ENCODE results near the gene INHA.

INHA gene

DNA sequence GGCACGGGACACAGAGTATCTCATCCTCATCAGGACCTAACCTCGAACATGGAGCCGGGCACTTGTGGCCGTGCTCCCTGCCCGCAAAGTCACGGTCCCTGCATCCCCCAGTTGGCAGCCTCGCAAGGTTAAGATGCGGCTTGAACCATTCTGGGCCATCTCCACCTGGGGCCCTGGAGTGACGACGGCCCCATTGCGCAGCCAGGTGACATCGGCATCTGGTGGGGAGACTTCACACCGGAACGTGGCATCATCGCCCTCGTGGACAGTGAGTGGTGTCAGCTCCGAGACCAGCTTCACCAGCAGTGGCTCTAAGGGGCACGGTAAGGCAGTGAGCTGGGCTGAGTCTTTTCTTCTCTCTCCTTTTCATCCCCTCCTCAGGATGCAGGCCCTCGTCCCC lies 15.7 kb upstream of the INHA start:
- no peak overlapping the region for H3K27ac ChIP-seq
- TF ChIP-seq, protein P1, sequence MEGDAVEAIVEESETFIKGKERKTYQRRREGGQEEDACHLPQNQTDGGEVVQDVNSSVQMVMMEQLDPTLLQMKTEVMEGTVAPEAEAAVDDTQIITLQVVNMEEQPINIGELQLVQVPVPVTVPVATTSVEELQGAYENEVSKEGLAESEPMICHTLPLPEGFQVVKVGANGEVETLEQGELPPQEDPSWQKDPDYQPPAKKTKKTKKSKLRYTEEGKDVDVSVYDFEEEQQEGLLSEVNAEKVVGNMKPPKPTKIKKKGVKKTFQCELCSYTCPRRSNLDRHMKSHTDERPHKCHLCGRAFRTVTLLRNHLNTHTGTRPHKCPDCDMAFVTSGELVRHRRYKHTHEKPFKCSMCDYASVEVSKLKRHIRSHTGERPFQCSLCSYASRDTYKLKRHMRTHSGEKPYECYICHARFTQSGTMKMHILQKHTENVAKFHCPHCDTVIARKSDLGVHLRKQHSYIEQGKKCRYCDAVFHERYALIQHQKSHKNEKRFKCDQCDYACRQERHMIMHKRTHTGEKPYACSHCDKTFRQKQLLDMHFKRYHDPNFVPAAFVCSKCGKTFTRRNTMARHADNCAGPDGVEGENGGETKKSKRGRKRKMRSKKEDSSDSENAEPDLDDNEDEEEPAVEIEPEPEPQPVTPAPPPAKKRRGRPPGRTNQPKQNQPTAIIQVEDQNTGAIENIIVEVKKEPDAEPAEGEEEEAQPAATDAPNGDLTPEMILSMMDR (IDR thresholded peaks at IDR 0.05): no peak
- peaks cover 3% of the 10 kb centered on the region for H3K4me1 ChIP-seq
- no peaks in the 10 kb centered on the region for H3K79me2 ChIP-seq
- no peak overlapping the region for H2AFZ ChIP-seq
- no peak overlapping the region for H3K9ac ChIP-seq
- peaks cover 4% of the 10 kb centered on the region for H3K27me3 ChIP-seq (ENCODE audit: control insufficient read depth, insufficient read depth, low read length)
- no peak overlapping the region for H3K4me3 ChIP-seq (ENCODE audit: low read depth, low read length)
- no peak overlapping the region for H3K4me2 ChIP-seq (ENCODE audit: low read length)
- H3K36me3 ChIP-seq (ENCODE audit: control insufficient read depth, insufficient read depth, low read length): no peaks in the 10 kb centered on the region
- H3K9me3 ChIP-seq (ENCODE audit: control insufficient read depth, low read length): no peaks in the 10 kb centered on the region

DNA sequence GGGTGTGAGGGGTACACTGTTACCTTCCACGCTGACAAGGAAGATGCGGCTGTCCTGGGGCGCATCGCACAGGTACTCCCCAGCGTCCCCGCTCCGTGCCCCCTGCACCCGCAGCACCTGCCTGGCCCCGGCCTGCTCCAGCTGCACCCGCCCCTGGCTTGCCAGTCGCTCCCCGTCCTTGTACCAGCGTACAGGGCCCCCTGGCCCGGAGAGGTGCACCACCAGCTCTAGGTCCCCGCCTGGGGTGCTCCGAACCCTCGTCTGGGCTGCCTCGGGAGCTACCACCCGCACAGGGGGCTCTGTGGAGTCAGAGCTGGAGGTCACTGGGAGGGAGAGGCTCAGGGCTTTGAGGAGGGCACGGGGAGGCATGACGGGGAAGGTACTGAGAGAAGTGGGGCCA lies 14.8 kb upstream of the INHA start:
- Histone ChIP-seq H3K36me3 (ENCODE audit: control insufficient read depth, insufficient read depth, low read length) (no peaks in the 10 kb centered on the region), H3K27me3 (ENCODE audit: control insufficient read depth, insufficient read depth, low read length) (peaks cover 4% of the 10 kb centered on the region)
- TF ChIP-seq, protein P1 (IDR thresholded peaks at IDR 0.05): no peak

DNA sequence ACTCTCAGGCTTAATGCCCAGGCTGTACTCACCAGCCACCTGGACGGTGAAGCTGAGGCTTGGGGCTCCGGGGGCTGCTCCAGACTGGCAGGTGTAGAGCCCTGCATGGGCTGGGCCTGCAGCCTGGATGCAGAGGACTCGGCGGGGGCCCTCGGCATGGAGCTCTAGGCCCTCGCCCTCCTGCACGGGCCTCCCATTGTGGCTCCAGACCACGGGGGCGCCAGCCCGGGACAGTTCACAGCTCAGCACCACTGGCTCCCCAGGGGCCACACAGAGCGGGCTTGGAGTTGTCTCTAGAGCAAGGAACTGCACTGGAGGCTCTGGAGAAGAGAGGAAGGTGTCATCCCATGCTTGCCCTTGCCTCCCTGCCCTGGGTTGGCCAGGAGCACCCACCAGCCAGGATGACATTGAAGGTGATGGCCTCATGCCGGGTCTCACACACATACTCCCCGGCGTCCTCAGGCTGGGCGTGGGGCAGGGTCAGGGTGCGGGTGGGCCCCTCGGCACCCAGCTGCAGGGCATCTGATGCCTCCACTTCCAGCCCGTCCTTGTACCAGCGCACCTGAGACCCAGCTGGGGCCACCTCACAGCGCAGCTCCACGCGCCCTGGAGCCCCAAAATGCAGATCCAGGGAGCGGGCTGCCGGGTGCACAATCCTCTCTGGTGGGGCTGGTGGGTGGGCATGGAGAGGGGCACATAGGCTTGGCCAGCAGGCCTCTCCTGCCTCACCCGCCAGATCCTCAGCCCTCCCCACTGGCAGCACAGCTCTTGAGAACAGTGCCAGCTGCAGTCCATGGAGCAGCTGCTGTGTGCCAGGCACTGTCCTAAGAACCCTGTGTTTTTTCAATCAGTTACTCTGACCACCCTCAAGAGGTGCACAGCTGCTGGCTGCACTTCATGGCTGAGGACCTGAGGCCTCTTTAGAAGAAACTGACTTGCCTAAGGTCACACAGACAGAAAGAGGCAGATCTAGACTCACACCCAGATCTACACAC lies 14.0 kb upstream of the INHA start:
- no peaks in the 10 kb centered on the region for H3K36me3 ChIP-seq (ENCODE audit: control insufficient read depth, insufficient read depth, low read length)
- no peak overlapping the region for H2AFZ ChIP-seq
- no peak overlapping the region for H3K9ac ChIP-seq
- no peaks in the 10 kb centered on the region for H3K4me1 ChIP-seq
- TF ChIP-seq, protein P1 (IDR thresholded peaks at IDR 0.05): no peak
- no peaks in the 10 kb centered on the region for H3K9me3 ChIP-seq (ENCODE audit: control insufficient read depth, low read length)
- no peak overlapping the region for H3K27ac ChIP-seq
- H3K79me2 ChIP-seq: no peaks in the 10 kb centered on the region
- H3K4me2 ChIP-seq (ENCODE audit: low read length): no peak overlapping the region
- peaks cover under 1% of the 10 kb centered on the region for H3K27me3 ChIP-seq (ENCODE audit: control insufficient read depth, insufficient read depth, low read length)
- no peak overlapping the region for H3K4me3 ChIP-seq (ENCODE audit: low read depth, low read length)

More for the DNA sequence above, 14.8 kb upstream of the INHA start:
- Histone ChIP-seq H3K9ac (no peak overlapping the region), H3K4me3 (ENCODE audit: low read depth, low read length) (no peak overlapping the region), H3K4me2 (ENCODE audit: low read length) (no peak overlapping the region), H3K9me3 (ENCODE audit: control insufficient read depth, low read length) (no peaks in the 10 kb centered on the region), H3K79me2 (no peaks in the 10 kb centered on the region), H2AFZ (no peak overlapping the region), H3K4me1 (no peaks in the 10 kb centered on the region), H3K27ac (no peak overlapping the region)

DNA sequence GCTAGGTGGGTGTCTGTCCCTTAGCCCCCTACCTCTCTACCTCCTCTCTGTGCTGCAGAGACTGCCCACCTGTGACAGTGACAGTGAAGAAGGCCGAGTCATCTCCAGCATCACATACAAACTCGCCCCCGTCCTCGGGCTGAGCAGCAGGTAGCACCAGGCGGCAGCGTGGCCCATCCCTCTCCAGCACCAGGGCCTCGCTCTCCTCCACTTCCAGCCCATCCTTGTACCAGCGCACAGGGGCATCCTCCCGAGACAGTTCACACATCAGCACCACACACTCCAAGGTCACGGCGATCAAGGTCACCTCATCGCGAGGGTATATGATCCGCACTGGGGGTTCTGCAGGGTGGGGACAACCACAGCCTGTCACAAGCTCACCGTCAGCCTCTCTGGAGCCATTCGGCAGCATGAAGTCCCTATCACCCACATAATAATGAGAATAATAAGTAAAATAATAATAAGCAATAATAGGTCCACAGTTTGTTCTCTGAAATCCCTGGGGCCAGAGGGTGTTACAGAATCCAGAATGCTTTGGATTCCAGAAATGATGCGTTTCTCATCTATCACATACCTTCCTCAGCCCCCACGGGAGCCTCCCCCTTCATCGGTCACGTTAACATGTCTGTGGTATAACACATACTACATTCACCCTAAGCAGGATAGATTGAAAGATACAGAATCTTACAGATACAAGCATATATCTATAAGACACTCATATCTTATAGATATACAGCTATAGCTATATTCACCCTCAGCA lies 12.8 kb upstream of the INHA start:
- Histone ChIP-seq H3K9me3 (ENCODE audit: control insufficient read depth, low read length) (no peaks in the 10 kb centered on the region), H3K4me3 (ENCODE audit: low read depth, low read length) (no peak overlapping the region), H3K9ac (no peak overlapping the region), H3K4me1 (no peaks in the 10 kb centered on the region), H3K79me2 (no peaks in the 10 kb centered on the region), H3K27me3 (ENCODE audit: control insufficient read depth, insufficient read depth, low read length) (no peaks in the 10 kb centered on the region), H3K36me3 (ENCODE audit: control insufficient read depth, insufficient read depth, low read length) (no peaks in the 10 kb centered on the region), H3K27ac (no peak overlapping the region), H2AFZ (no peak overlapping the region), H3K4me2 (ENCODE audit: low read length) (no peak overlapping the region)
- TF ChIP-seq, protein P1 (IDR thresholded peaks at IDR 0.05): no peak

Measured in parathyroid adenoma (tissue), 2 donors.